Measurements from ENCODE around the gene CSMD2. TPM values are rescaled to one million over a fixed set of nuclear protein-coding genes. Genes with fewer than 3 reads are reported as not detected.

Gene CSMD2
- total RNA-seq, 1 donor from 2014 or later: 1.1 TPM

- no peak for DNase-seq (ENCODE audit: low spot score)
Measured at GRCh38 chr1:33864460-33865389, 300.3 kb downstream of the CSMD2 start.

GRCh38 chr1:33863779-33864178 lies 301.3 kb downstream of the CSMD2 start, which contains the start of gene HMGB4:
Gene HMGB4 (plus strand): TSS chr1:33864079. CDS start chr1:33864192, 113 bp downstream.
- DNase-seq (ENCODE audit: low spot score): no peak

DNA sequence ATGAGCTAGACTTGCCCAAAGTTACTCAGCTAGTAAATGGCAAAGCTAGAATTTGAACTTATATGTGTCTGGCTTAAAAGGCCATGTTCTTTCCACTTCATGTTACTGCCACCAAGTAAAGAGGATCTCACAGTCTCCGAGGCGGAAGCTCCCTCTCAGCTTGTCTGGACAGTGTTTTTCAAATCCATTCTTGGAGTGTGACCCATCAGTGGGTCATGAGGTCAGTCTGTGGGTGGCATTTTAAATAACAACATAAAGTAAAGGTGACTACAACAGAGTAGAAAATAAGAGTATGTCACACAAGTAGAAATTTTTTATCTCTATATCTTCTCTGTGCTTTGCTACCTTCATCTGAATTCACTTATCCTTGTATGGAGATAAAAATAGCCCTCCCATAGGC lies 304.4 kb downstream of the CSMD2 start:
- DNase-seq (ENCODE audit: low spot score): no peak

DNA sequence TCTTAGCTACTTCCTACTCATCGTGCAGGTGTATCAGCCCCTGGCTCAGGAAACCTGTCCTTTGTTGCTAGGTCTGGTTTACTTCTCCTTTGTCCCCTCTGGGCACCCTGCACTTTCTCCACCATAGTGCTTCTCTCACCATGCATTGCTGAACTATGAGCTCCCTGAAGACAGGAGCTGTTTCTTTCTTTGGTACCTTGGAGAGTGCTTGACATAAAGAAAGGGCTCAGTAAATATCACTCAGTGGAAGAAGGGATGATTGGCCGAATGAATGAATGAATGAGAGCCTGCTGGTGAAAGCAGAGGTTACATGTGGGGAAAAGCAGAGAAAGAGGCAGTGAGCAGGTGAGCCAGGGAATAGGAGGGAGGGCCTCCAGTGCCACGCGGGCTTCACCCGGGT lies 310.9 kb downstream of the CSMD2 start:
- DNase-seq (ENCODE audit: low spot score): no peak

- no peak for DNase-seq (ENCODE audit: low spot score)
Measured at GRCh38 chr1:33853431-33853830, 311.6 kb downstream of the CSMD2 start.

DNA sequence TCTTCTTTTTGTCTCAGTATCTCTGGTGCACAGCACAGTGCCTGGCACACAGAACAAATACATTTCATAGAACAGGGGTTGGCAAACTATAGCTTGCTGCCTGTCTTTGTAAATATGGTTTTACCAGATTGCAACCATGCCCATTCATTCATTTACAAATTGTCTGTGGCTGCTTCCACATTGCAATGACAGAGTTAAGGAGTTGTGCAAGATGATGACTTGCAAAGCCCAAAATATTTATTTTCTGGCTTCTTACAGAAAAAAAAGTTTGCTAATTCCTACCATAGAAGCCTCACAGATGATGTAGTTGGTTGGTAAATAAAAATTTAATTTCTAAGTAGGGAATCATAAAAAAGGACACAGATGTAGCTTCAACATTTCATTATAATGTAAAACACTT lies 312.3 kb downstream of the CSMD2 start:
- DNase-seq (ENCODE audit: low spot score): no peak

- no peak for DNase-seq (ENCODE audit: low spot score)
Measured at GRCh38 chr1:33850481-33850880, 314.5 kb downstream of the CSMD2 start.

- no peak for DNase-seq (ENCODE audit: low spot score)
Measured at GRCh38 chr1:33849211-33849610, 315.8 kb downstream of the CSMD2 start.

GRCh38 chr1:33848205-33848937 lies 316.7 kb downstream of the CSMD2 start:
- no peak for DNase-seq (ENCODE audit: low spot score)

- DNase-seq (ENCODE audit: low spot score): no peak
Measured at GRCh38 chr1:33846861-33847260, 318.2 kb downstream of the CSMD2 start.

DNA sequence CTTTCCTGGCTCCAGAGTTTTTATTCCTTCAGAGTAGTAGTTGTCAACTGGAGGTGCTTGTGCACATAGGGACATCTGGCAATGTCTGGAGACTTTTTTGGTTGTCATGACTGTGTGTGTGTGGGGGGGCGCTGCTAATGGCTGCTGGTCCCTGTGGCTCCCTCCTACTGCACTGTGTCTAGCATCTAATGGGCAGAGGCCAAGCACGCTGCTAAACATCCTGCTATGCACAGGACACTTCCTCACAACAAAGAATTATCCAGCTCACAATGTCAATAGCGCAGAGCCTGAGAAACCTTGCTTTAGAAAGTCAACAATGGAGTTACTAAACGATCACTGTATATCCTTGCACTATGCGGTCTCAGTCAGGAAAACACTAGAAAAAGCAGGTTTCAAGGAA lies 320.9 kb downstream of the CSMD2 start:
- no peak for DNase-seq (ENCODE audit: low spot score)

- DNase-seq (ENCODE audit: low spot score): no peak
Measured at GRCh38 chr1:33842348-33842747, 322.7 kb downstream of the CSMD2 start.

GRCh38 chr1:33841494-33841893 lies 323.5 kb downstream of the CSMD2 start:
- DNase-seq (ENCODE audit: low spot score): no peak

DNA sequence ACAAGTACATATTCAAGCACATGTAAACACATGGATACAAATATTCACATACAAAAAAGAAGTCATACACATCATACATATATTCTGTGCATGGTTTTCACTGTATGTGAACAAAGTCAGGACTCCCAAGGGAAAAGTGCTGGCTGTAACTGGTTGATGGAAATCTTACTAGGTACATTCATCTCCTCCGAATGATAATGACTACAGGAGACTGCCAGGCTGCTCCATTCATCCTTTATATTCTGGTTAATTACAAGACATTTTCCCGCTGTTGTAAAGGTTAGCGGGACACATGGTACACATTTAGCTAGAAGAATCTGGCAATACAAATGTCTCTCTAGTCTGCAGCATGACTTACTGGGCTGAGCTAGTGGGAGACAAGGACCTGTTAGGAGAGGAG lies 327.4 kb downstream of the CSMD2 start:
- DNase-seq (ENCODE audit: low spot score): no peak

DNA sequence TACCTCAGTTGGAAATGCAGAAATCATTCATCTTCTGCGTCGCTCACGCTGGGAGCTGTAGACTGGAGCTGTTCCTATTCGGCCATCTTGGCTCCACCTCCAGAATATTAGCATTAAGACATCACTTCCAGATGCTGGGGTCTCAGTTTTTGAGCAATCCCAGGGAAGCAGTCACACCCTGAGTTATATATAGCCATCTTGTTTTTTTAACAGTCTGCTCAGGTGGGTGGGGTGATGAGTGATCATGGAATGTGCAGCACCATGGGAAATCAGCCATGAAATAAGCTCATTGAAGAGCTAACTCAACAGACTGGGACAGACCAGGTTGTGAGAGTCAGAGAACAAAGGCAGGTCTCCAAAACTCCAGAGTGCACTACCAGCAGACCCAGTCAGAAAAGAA lies 328.1 kb downstream of the CSMD2 start:
- DNase-seq (ENCODE audit: low spot score): no peak

- no peak for DNase-seq (ENCODE audit: low spot score)
Measured at GRCh38 chr1:33828654-33829053, 336.4 kb downstream of the CSMD2 start.

DNA sequence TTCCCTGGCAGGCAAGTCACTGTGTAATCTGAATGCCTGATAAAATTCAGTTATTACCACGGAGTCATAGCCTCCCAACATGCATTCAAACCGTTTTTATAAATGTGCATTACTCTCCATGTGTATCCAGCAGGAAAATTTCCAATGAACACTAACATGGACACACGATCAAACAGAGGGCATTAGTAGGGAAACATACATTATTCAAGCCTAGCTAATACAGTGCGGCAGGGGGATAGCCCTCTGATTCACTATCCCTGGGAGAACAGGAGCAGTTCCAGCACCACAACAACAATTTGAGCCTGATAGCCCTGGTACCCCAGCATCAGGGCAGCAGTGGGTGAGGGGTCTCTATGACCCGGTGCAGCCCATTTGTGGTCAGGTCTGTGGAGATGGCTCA lies 337.0 kb downstream of the CSMD2 start:
- no peak for DNase-seq (ENCODE audit: low spot score)

- no peak for DNase-seq (ENCODE audit: low spot score)
Measured at GRCh38 chr1:33826711-33827110, 338.3 kb downstream of the CSMD2 start.

DNA sequence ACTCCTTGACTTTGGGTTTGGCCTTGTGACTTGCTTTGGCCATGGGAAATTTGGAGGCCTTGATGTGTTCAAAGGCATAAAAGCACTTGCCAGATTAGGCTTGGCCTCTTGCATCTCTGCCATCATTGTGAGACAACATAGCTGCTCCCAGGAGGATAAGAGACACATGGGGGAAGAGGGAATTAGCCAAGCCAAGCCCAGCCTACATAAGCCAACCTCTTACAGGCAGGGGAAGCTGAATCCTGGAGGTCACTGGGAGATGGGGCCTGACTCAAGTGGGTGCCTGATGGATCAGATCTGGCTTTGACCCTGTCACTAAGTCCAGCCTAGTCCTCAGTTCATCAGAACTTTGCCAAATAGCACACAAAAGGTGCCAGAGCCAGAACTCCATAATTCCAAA lies 338.7 kb downstream of the CSMD2 start:
- no peak for DNase-seq (ENCODE audit: low spot score)

DNA sequence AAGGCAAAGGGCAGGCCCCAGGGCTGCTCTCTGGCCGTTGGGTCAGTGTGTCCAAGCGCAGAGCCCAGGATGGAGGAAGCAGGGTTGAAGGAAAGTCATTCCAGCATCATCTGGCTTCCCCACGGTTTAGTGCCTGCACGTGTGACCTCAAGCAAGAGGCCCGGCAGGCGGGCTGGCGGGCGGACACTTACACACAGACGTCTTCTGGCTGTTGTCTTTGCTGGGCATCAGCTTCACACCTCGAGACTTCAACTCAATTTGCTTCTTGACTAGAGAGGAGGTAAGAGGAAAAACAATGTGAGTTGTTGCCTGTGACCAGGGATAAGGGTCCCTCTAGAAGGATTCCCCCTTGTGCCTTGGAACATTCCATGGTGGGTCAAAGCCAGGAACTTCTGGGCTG lies 339.5 kb downstream of the CSMD2 start:
- no peak for DNase-seq (ENCODE audit: low spot score)

GRCh38 chr1:33824971-33825370 lies 340.1 kb downstream of the CSMD2 start:
- no peak for DNase-seq (ENCODE audit: low spot score)

GRCh38 chr1:33824321-33824720 lies 340.7 kb downstream of the CSMD2 start:
- no peak for DNase-seq (ENCODE audit: low spot score)

DNA sequence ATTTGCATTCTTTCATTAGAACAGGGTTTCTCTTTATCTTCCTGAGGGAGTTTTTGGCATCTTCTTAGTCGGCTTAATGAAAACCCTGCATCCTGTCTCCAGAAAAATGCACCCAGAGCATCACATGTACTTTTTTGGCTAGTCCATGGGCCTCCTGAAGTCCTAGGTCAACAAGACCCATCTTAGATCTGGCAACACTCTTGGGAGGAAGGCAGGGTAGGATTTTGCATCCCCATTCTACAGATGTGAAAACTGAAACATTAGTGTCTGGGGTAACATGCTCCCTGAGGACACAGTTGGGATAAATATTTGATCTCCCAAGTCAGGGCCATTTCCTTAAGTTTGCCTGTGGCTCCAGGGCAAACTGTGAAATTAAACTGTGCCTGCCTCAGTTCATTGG lies 341.2 kb downstream of the CSMD2 start:
- no peak for DNase-seq (ENCODE audit: low spot score)

All from ureter (tissue), 1 donor.